Activated gamma-delta T cell (primary cell): ENCODE measurements around the gene MYH15.

Source experiments
- DNase-seq: peaks from one replicate; lab custom pipeline; 2025; lab: John Stamatoyannopoulos, UW

MYH15 gene

DNA sequence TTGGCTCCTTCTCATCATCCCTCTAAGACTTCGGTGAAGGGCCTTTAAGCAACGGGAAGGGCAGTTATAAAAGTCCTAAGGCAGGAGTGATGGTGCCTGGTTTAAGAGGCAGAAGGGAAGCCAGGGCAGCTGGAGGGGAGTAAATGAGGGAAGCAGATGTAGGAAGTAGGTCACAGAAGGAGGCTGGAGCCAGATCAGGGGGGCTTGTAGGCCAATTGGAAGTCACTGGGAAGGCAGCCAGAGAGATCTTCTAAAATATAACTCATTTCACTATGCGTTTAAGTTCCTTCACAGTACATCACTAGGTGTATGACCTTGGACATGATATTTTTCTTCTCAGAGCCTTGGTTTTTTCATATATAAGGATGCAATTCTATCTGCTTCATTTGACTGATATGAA lies 94.7 kb downstream of the MYH15 start:
- DNase-seq: no peak

DNA sequence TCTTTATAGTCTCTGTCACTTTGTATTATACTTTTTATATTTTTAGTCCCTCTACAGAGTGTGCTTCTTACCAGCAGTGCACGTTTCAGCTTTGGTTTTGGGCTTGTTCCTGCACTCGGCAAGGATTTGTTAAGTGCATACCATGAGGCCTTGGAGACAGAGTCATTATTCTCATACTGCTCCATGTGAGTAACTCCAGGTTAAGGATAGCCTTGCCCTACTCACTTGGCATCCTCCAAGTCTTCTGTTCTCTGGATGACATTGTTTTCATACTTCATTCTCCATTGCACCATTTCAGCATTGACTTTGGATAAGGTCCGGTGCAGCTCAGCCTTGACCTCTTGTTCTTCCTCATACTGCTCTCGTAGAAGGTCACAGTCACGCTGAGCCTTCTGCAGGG lies 96.4 kb downstream of the MYH15 start:
- DNase-seq: no peak

DNA sequence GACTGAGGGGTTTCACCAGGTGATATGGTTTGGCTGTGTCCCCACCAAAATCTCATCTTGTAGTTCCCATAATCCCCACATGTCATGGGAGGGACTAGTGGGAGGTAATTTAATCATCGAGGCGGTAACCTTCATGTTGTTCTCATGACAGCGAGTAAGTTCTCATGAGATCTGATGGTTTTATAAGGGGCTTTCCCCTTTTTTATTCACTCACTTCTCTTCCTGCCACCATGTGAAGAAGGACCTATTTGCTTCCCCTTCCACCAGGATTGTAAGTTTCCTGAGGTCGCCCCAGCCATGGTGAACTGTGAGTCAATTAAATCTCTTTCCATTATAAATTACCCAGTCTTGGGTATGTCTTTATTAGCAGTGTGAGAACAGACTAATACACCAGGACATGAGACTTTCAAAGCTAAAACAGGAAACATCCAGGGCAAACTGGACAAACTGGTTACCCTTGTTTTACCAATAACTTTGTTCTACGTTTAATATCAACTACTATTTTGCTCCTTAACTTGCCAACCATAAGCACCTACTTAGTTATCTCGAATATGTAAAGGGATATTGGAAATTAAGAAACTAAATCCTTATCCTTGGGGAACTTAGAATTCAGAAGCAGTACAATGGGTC lies 98.2 kb downstream of the MYH15 start:
- DNase-seq: no peak

DNA sequence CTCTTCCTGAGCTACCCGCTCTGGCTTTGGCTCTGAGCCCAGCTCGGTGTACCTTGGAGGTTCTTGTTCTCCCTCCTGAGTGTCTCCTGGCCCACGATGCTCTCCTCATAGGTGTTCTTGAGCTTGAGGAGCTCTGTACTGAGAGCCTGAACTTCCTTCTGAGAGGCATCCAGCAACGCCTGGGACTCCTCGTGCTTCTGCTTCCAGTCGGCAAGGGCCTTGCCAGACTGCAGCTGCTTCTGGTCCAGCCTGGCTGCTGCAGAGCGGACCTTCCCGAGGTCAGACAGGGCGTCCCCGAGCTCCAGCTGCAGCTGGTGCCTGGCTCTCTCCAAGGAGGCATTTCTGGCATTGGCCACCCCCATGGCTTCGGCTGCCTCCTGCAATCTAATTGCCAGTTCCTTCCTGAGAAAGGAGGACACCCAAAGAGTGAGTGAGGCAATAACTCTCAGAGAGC lies 99.8 kb downstream of the MYH15 start:
- no peak for DNase-seq

DNA sequence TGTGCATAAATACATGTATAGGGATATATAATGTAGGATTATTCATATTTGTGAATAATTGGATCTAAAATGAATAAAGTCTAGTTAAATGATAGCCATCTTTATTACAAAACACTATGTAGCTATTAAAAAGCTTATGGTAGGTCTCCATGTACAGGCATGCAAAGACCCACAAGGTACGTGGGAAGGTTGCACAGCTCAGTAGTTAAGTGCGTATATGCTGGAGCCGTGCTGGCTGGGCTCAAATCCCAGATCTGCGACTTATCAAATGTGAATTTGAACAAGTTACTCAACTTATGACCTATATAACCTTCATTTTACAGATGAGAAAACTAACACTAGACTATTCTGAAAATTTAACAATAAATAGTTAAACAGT lies 100.6 kb downstream of the MYH15 start:
- no peak for DNase-seq

DNA sequence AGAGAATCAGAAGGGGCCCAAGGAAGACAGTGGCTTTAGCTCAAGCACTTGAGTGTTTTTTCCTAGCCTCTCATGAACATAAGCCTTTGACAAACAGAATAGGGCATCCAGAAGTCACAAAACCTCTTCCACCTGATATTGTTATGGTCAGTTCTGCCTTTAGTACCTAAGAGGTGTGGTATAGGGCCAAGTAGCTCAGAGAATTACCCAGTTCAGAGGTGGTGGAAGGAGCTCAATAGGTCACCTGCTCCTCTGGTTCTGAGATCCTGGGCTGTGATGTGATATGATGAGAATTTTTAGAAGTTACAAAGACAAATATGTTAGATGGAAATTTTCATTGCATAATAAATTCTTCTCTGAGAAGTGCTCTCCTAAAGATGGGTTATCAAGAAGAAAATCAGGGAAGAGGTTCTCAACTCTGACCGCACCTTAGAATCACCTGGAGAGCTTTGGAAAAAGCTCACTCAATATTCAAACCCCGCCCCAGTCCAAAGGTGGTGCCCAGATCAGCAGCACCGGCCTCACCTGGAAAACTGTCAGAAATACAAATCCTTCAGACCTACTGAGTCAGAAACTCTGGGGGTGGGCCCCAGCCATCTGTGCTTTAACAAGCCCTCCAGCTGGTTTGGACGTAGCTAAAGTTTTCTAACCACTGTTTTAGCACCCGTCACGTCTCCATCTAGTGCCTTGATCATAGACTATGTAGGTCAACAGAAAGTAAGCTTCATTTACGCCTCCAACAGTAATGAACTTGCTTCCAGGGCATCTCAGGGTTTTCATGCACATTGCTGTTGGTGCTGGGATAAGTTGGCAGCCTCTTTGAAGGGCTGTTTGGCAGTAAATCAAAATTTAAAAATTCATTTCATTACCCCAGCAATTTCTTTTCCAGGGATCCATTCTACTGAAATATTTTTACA lies 101.3 kb downstream of the MYH15 start:
- DNase-seq: no peak

DNA sequence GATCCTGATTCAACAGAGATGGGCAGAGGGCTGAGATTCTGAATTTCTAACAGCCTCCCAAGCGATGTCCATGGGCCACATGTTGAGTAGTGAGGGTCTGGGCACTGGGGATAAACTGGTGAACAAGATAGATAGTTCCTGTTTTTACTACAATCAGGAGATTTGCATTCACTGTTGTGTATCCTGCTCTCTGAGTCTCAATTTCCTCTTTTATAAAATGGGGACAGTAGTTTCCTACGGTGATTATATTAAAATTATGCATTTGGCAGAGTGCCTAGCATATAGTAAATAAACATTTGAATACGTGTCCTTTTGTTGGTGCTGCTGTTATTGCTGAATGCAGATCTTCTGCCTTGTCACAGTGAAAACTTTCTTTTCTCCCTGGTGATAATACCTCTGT lies 102.5 kb downstream of the MYH15 start:
- DNase-seq: no peak

DNA sequence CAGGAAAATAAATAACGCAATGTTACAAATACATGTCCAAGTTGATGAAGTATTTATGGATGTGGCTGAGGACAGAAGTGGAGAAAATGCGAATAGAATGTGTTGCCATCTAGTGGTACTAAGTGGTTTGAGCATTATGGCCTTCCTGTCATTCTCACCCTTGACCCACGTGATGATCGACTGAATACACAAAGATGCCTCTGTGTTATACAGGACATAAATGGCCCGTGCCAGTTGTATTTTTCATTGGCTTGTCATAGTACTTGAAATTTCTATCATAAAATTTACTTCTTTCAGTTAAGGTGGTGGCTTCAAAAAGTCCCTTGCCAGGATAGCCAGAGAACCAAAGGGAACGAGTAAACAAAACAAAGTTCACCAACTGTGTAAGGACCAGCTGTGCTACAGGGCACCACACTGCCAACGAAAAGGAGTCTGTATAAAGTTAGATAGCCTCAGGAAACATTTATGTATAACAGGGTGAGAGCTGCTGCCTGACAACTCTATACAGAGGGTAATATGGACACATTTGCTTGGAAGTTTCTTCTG lies 103.7 kb downstream of the MYH15 start:
- DNase-seq: no peak

GRCh38 chr3:108406063-108406660 lies 104.2 kb downstream of the MYH15 start:
- DNase-seq: no peak

GRCh38 chr3:108404368-108404767 lies 106.0 kb downstream of the MYH15 start:
- no peak for DNase-seq

GRCh38 chr3:108403686-108404345 lies 106.6 kb downstream of the MYH15 start:
- DNase-seq: no peak

DNA sequence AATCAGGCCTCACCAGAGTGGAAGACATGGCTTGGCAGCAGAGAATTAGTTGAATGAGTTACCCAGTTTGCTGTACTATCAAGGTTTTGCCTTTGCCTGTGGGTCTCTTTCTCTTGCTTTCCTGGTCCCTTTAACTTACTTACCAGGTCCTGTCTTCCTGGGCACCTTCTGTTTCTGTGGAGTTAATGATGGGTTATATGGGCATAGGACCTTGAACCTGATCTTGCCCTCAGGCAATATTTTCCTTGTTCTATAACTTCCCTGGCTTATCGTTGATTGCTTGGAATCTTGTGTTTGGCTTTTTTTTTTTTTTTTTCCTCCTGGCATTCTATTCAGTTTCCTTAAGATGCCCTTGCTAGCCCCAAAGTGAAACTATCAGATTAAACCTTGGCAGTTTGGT lies 107.2 kb downstream of the MYH15 start:
- DNase-seq: no peak

- DNase-seq: no peak
Observed at GRCh38 chr3:108401836-108402235, 108.6 kb downstream of the MYH15 start.

GRCh38 chr3:108398510-108398909 lies 111.9 kb downstream of the MYH15 start:
- no peak for DNase-seq

- DNase-seq: no peak
Observed at GRCh38 chr3:108396336-108396735, 114.1 kb downstream of the MYH15 start.

DNA sequence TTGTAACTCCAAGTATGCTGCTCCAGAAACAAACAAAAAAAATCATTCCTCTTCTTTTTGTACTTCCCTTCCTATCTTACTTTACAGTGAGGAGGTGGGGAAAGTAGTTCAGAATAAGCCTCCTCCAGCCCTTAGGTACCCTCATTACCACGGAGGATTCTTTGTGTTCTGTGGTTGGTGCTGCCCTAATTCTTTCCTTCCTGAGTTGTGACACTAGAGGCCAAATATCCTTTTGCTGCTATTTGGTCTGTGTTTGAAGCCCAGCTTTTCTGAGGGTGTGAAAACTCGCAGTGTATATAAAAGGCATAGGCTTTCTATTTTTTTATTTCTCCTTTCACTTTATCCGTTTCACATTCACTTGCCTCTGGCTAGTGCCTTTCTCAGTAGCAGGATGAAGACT lies 115.8 kb downstream of the MYH15 start:
- no peak for DNase-seq

DNA sequence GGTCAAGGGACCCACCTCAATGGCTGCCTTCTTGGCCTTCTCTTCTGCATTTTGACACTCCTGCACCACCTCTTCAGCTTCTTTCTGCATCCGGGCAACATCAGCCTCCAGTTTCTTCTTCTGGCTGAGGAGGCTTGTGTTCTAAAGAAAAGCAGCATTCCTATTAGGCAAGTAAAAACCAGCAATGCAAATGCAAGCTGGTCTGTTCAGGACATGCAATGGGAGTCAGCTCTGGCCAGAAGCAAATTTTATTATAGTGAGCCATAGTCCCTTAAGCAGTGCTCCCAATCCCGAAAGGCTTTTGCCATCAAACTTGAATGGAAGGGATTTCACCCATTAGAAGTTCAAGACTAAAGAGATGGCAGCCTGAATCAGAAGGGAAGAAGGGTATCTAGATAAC lies 116.4 kb downstream of the MYH15 start:
- DNase-seq: no peak

GRCh38 chr3:108393128-108393900 lies 117.1 kb downstream of the MYH15 start:
- DNase-seq: no peak

GRCh38 chr3:108391917-108392593 lies 118.3 kb downstream of the MYH15 start:
- DNase-seq: no peak

GRCh38 chr3:108389372-108389771 lies 121.0 kb downstream of the MYH15 start:
- DNase-seq: no peak
